ENCODE measurements around the gene GPRC5C. TPM values are rescaled to one million over a fixed set of nuclear protein-coding genes. Genes with fewer than 3 reads are reported as not detected.

GPRC5C gene
- total and polyA plus RNA-seq, 2 of the 13 experiments (the other 11 are each of a cell fraction or from before 2014, with no cell fraction given), result 85.6 to 300 TPM

GRCh38 chr17:74432766-74433391 lies 991 bp downstream of the GPRC5C start (continued):
- no peak for TF ChIP-seq MTERF4 (CRISPR knock-in tag; IDR thresholded peaks at IDR 0.05)
- no peak for TF ChIP-seq MAFK (conservative IDR thresholded peaks at IDR 0.05 in 1 of 2, IDR thresholded peaks at IDR 0.05 in 1 of 2; ENCODE audit: low read length in 2 of 2)
- TF ChIP-seq CC2D1A (CRISPR knock-in tag; IDR thresholded peaks at IDR 0.05), result no peak
- no peak for TF ChIP-seq DNMT3B (CRISPR knock-in tag; conservative IDR thresholded peaks at IDR 0.05)
- TF ChIP-seq FOSL2 (CRISPR knock-in tag; IDR thresholded peaks at IDR 0.05), result no peak
- TF ChIP-seq ZNF619 (CRISPR knock-in tag; IDR thresholded peaks at IDR 0.05), result 0 out of 2 replicates have a peak, but pooled peaks have one; percentile 11
- no peak for TF ChIP-seq NFKBIZ (CRISPR knock-in tag; IDR thresholded peaks at IDR 0.05)
- no peak for TF ChIP-seq XRCC5 (optimal IDR thresholded peaks at IDR 0.05; ENCODE audit: low read length)
- TF ChIP-seq MTA3 (CRISPR knock-in tag; IDR thresholded peaks at IDR 0.05), result no peak
- no peak for TF ChIP-seq ZSCAN30 (CRISPR knock-in tag; IDR thresholded peaks at IDR 0.05)
- no peak for TF ChIP-seq ZNF362 (CRISPR knock-in tag; IDR thresholded peaks at IDR 0.05; ENCODE audit: borderline replicate concordance)
- TF ChIP-seq ZNF101 (CRISPR knock-in tag; IDR thresholded peaks at IDR 0.05; ENCODE audit: borderline replicate concordance, low read depth), result no peak
- TF ChIP-seq PATZ1 (CRISPR knock-in tag; IDR thresholded peaks at IDR 0.05), result peak; percentile 65
- no peak for TF ChIP-seq ZNF12 (CRISPR knock-in tag; IDR thresholded peaks at IDR 0.05)
- TF ChIP-seq HHEX (CRISPR knock-in tag; IDR thresholded peaks at IDR 0.05), result no peak
- no peak for TF ChIP-seq ZNF382 (CRISPR knock-in tag; IDR thresholded peaks at IDR 0.05; ENCODE audit: borderline replicate concordance)
- TF ChIP-seq ZNF773 (CRISPR knock-in tag; IDR thresholded peaks at IDR 0.05; ENCODE audit: borderline replicate concordance), result no peak
- no peak for TF ChIP-seq ZBTB8A (CRISPR knock-in tag; IDR thresholded peaks at IDR 0.05; ENCODE audit: borderline replicate concordance, low read depth)
- TF ChIP-seq BORCS8-MEF2B (CRISPR knock-in tag; IDR thresholded peaks at IDR 0.05), result no peak
- no peak for TF ChIP-seq HNRNPL (IDR thresholded peaks at IDR 0.05; ENCODE audit: low read depth, low read length)
- no peak for TF ChIP-seq ZNF431 (CRISPR knock-in tag; IDR thresholded peaks at IDR 0.05; ENCODE audit: borderline replicate concordance, low read depth)
- no peak for TF ChIP-seq ZNF605 (CRISPR knock-in tag; IDR thresholded peaks at IDR 0.05)
- no peak for TF ChIP-seq SMYD3 (CRISPR knock-in tag; IDR thresholded peaks at IDR 0.05)
- TF ChIP-seq CCDC6 (CRISPR knock-in tag; IDR thresholded peaks at IDR 0.05), result no peak
- TF ChIP-seq ZNF230 (CRISPR knock-in tag; IDR thresholded peaks at IDR 0.05), result no peak
- no peak for TF ChIP-seq EZH2 (conservative IDR thresholded peaks at IDR 0.05; ENCODE audit: low read depth, low read length)
- no peak for TF ChIP-seq ZNF577 (CRISPR knock-in tag; IDR thresholded peaks at IDR 0.05; ENCODE audit: borderline replicate concordance, low read depth)
- no peak for TF ChIP-seq GTF2F1 (IDR thresholded peaks at IDR 0.05; ENCODE audit: low read length)
- TF ChIP-seq GZF1 (CRISPR knock-in tag; IDR thresholded peaks at IDR 0.05), result no peak

All from HepG2 (cell line).